ENCODE data around the gene SMOC2. TPM values are rescaled to one million over a fixed set of nuclear protein-coding genes. Genes with fewer than 3 reads are reported as not detected.
"Not testable (repeated sequence)": the region's sequence is repeated elsewhere in the genome, so short reads cannot be mapped to it uniquely, and the experiment has no call there.

Gene SMOC2
- total RNA-seq, 3 donors from 2014 or later (not counting 1 experiment from before 2014, with no cell fraction given), result not detected

GRCh38 chr6:168675375-168675774 is 234.4 kb downstream of the SMOC2 start:
- ATAC-seq (no peak), DNase-seq (no peak)
- Mint-ChIP-seq H3K27me3 (ENCODE audit: low read depth in 2 of 2) (peaks cover 13 to 18% of the 10 kb centered on the region in 2 donors), H3K4me3 (no peak overlapping the region), H3K27ac (no peak overlapping the region), H3K36me3 (no peaks in the 10 kb centered on the region), H3K9me3 (no peaks in the 10 kb centered on the region), H3K4me1 (no peaks in the 10 kb centered on the region)
- H3K27ac ChIP-seq (ENCODE audit: low read length), result no peak overlapping the region
- H3K9me3 ChIP-seq (ENCODE audit: control insufficient read depth, insufficient read depth, low read length), result no peaks in the 10 kb centered on the region
- WGBS (ENCODE audit: insufficient coverage), result 76% methylated on average over 11 of the region's 11 CpGs
- no peak for TF ChIP-seq CTCF (IDR thresholded peaks at IDR 0.05)
- H3K4me3 ChIP-seq (ENCODE audit: low read length), result no peak overlapping the region
- H3K27me3 ChIP-seq (ENCODE audit: control insufficient read depth, insufficient read depth, low read length), result no peaks in the 10 kb centered on the region
- no peaks in the 10 kb centered on the region for H3K36me3 ChIP-seq (ENCODE audit: control insufficient read depth, insufficient read depth, low read length)
- no peaks in the 10 kb centered on the region for H3K4me1 ChIP-seq (ENCODE audit: control insufficient read depth, insufficient read depth, low read length)
- intact Hi-C loops (cut with micrococcal nuclease), result no loop called here

- H3K36me3 Mint-ChIP-seq, result no peaks in the 10 kb centered on the region
- no peak overlapping the region for H3K4me3 ChIP-seq (ENCODE audit: low read length)
- H3K4me3 Mint-ChIP-seq, result no peak overlapping the region
- DNase-seq (no peak), ATAC-seq (no peak)
- H3K9me3 Mint-ChIP-seq, result no peaks in the 10 kb centered on the region
- H3K36me3 ChIP-seq (ENCODE audit: control insufficient read depth, insufficient read depth, low read length), result no peaks in the 10 kb centered on the region
- no peak overlapping the region for H3K27ac Mint-ChIP-seq
- no peaks in the 10 kb centered on the region for H3K9me3 ChIP-seq (ENCODE audit: control insufficient read depth, insufficient read depth, low read length)
- TF ChIP-seq CTCF (IDR thresholded peaks at IDR 0.05), result no peak
- WGBS (ENCODE audit: insufficient coverage), result 86% methylated on average over 11 of the region's 11 CpGs
- peaks cover 13 to 19% of the 10 kb centered on the region in 2 donors for H3K27me3 Mint-ChIP-seq (ENCODE audit: low read depth in 2 of 2)
- no peaks in the 10 kb centered on the region for H3K4me1 Mint-ChIP-seq
- intact Hi-C loops (cut with micrococcal nuclease), result no loop called here
- H3K27ac ChIP-seq (ENCODE audit: low read length), result no peak overlapping the region
- H3K4me1 ChIP-seq (ENCODE audit: control insufficient read depth, insufficient read depth, low read length), result no peaks in the 10 kb centered on the region
- no peaks in the 10 kb centered on the region for H3K27me3 ChIP-seq (ENCODE audit: control insufficient read depth, insufficient read depth, low read length)
Observed at GRCh38 chr6:168675933-168676551, 235.1 kb downstream of the SMOC2 start.

- H3K36me3 ChIP-seq (ENCODE audit: control insufficient read depth, insufficient read depth, low read length), result no peaks in the 10 kb centered on the region
- Mint-ChIP-seq H3K36me3 (no peaks in the 10 kb centered on the region), H3K9me3 (no peaks in the 10 kb centered on the region), H3K4me1 (no peaks in the 10 kb centered on the region), H3K27ac (no peak overlapping the region), H3K27me3 (ENCODE audit: low read depth in 2 of 2) (peaks cover 14 to 26% of the 10 kb centered on the region in 2 donors), H3K4me3 (no peak overlapping the region)
- H3K27ac ChIP-seq (ENCODE audit: low read length), result no peak overlapping the region
- WGBS (ENCODE audit: insufficient coverage), result 80% methylated on average over 16 of the region's 16 CpGs
- no peaks in the 10 kb centered on the region for H3K27me3 ChIP-seq (ENCODE audit: control insufficient read depth, insufficient read depth, low read length)
- ATAC-seq (no peak), DNase-seq (no peak)
- H3K4me3 ChIP-seq (ENCODE audit: low read length), result no peak overlapping the region
- intact Hi-C loops (cut with micrococcal nuclease), result no loop called here
- no peaks in the 10 kb centered on the region for H3K9me3 ChIP-seq (ENCODE audit: control insufficient read depth, insufficient read depth, low read length)
- H3K4me1 ChIP-seq (ENCODE audit: control insufficient read depth, insufficient read depth, low read length), result no peaks in the 10 kb centered on the region
- no peak for TF ChIP-seq CTCF (IDR thresholded peaks at IDR 0.05)
Observed at GRCh38 chr6:168676552-168677322, 235.8 kb downstream of the SMOC2 start.

GRCh38 chr6:168677323-168677781 is 236.4 kb downstream of the SMOC2 start:
- H3K9me3 ChIP-seq (ENCODE audit: control insufficient read depth, insufficient read depth, low read length); intact Hi-C loops (cut with micrococcal nuclease); H3K4me3 Mint-ChIP-seq; DNase-seq; H3K9me3 Mint-ChIP-seq; H3K27me3 ChIP-seq (ENCODE audit: control insufficient read depth, insufficient read depth, low read length); H3K27ac ChIP-seq (ENCODE audit: low read length); ATAC-seq; H3K4me1 Mint-ChIP-seq; H3K4me3 ChIP-seq (ENCODE audit: low read length); H3K36me3 Mint-ChIP-seq; H3K4me1 ChIP-seq (ENCODE audit: control insufficient read depth, insufficient read depth, low read length); H3K27ac Mint-ChIP-seq; H3K36me3 ChIP-seq (ENCODE audit: control insufficient read depth, insufficient read depth, low read length): not testable (repeated sequence)
- H3K27me3 Mint-ChIP-seq (ENCODE audit: low read depth in 2 of 2), result peaks cover 17 to 28% of the 10 kb centered on the region in 2 donors
- WGBS (ENCODE audit: insufficient coverage), result 76% methylated on average over 4 of the region's 6 CpGs
